ENCODE measurements around the gene HDAC11.
"Not testable (repeated sequence)": the region's sequence is repeated elsewhere in the genome, so short reads cannot be mapped to it uniquely, and the experiment has no call there.

Gene HDAC11

DNA sequence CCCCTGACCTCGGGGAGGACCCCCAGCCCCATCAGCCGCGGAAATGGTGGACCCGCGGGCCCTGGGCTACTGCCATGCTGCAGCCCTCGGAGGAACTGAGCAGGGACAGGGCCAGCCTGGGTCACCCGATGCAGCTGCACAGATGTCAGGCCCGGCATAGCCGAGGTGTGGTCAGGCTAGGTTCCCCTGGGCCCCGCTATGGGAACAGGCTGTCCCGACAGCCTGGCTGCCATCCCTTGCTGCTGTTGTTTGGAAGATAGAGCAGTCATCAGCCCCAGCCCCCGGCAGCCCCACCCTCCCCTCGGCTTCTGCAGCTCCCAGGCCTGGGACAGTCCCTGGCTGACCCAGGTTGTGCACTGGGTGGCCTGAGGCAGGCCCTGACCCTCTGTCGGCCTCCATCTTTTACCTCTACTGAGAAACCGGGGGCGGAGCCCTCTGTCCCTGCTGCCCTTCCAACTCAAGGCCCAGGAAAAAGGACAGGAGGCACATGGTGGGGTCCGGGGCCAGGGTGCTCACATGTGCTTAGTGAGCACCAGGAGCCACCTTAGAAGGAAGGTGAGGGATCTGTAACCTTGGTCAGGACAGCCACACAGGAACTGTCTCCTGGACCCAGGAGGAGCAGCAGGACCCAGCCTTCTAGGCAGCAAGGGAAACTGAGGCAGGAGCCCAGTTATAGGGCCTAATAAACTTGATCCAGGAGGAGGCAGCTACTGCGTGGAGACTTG, 37.3 kb downstream of the HDAC11 start:
- H3K27ac ChIP-seq, result no peak overlapping the region

GRCh38 chr3:13518516-13518953, 38.4 kb downstream of the HDAC11 start:
- TF ChIP-seq, protein P1, sequence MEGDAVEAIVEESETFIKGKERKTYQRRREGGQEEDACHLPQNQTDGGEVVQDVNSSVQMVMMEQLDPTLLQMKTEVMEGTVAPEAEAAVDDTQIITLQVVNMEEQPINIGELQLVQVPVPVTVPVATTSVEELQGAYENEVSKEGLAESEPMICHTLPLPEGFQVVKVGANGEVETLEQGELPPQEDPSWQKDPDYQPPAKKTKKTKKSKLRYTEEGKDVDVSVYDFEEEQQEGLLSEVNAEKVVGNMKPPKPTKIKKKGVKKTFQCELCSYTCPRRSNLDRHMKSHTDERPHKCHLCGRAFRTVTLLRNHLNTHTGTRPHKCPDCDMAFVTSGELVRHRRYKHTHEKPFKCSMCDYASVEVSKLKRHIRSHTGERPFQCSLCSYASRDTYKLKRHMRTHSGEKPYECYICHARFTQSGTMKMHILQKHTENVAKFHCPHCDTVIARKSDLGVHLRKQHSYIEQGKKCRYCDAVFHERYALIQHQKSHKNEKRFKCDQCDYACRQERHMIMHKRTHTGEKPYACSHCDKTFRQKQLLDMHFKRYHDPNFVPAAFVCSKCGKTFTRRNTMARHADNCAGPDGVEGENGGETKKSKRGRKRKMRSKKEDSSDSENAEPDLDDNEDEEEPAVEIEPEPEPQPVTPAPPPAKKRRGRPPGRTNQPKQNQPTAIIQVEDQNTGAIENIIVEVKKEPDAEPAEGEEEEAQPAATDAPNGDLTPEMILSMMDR (IDR thresholded peaks at IDR 0.05), result no peak
- no peak for TF ChIP-seq ZFX (IDR thresholded peaks at IDR 0.05; ENCODE audit: borderline replicate concordance)
- no peak overlapping the region for H3K27ac ChIP-seq

More for the DNA sequence above, 37.3 kb downstream of the HDAC11 start:
- TF ChIP-seq, protein P1 (IDR thresholded peaks at IDR 0.05), result no peak
- no peak for TF ChIP-seq ZFX (IDR thresholded peaks at IDR 0.05; ENCODE audit: borderline replicate concordance)

GRCh38 chr3:13519006-13519791, 39.1 kb downstream of the HDAC11 start:
- no peak overlapping the region for H3K27ac ChIP-seq
- no peak for TF ChIP-seq ZFX (IDR thresholded peaks at IDR 0.05; ENCODE audit: borderline replicate concordance)
- TF ChIP-seq, protein P1 (IDR thresholded peaks at IDR 0.05), result no peak

DNA sequence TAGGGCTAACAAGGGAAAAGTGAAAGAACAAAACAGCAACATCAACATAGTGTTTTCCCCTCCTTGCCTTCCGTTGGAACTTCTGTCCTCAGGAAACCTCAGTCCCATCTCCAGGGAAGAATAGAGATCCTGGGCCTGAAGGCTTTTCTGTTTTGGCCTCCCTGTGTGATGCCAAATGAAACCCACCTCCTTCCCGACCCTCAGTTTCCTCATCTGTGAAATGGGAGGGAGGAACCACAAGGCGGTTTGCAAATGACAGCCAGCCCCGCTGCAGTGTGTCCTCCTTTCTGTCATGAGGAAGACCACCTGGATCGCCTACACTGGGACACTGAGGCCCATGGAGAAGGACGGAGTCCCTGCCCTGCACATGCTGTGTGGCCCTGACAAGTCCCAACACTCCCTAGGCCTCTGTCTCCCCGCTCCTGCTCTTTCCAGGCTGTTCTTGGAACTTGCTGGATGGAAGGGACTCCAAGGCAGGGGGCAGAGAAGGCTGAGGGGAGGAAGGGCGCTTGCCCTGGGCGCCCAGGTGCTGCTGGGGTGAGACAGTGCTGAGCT, 40.3 kb downstream of the HDAC11 start:
- H3K27ac ChIP-seq, result no peak overlapping the region
- no peak for TF ChIP-seq ZFX (IDR thresholded peaks at IDR 0.05; ENCODE audit: borderline replicate concordance)
- TF ChIP-seq, protein P1 (IDR thresholded peaks at IDR 0.05), result no peak

- no peak overlapping the region for H3K27ac ChIP-seq
- TF ChIP-seq, protein P1 (IDR thresholded peaks at IDR 0.05), result no peak
- no peak for TF ChIP-seq ZFX (IDR thresholded peaks at IDR 0.05; ENCODE audit: borderline replicate concordance)
Measured at GRCh38 chr3:13521309-13521708, 41.2 kb downstream of the HDAC11 start.

GRCh38 chr3:13521749-13522148, 41.6 kb downstream of the HDAC11 start:
- not testable (repeated sequence) for H3K27ac ChIP-seq

GRCh38 chr3:13522236-13522635, 42.1 kb downstream of the HDAC11 start:
- TF ChIP-seq, protein P1 (IDR thresholded peaks at IDR 0.05), result no peak
- TF ChIP-seq ZFX (IDR thresholded peaks at IDR 0.05; ENCODE audit: borderline replicate concordance), result no peak
- no peak overlapping the region for H3K27ac ChIP-seq

All from 22Rv1 (cell line).